HCT116 (cell line): ENCODE measurements around the gene PLEKHO1.

Source experiments
- CEBPB ChIP-seq: IDR thresholded peaks from 2 replicates; pipeline ENCODE4 v1.6.1; 2012; ENCODE audit warnings: low read depth
- EGR1 ChIP-seq: IDR thresholded peaks from 2 replicates; pipeline ENCODE4 v1.6.1; 2012; ENCODE audit warnings: low read depth
- JUND ChIP-seq: IDR thresholded peaks from 2 replicates; pipeline ENCODE4 v1.6.1; 2012
- POLR2A ChIP-seq: IDR thresholded peaks from 2 replicates; pipeline ENCODE4 v1.7.0; 2011; ENCODE audit warnings: borderline replicate concordance; ENCODE audit not compliant: insufficient read depth, insufficient read length; ENCODE audit errors: extremely low read depth
- POLR2AphosphoS5 ChIP-seq: IDR thresholded peaks from 2 replicates; pipeline ENCODE4 v1.6.1; 2011; ENCODE audit warnings: mild to moderate bottlenecking, low read depth, low read length, moderate library complexity
- TCF7L2 ChIP-seq: IDR thresholded peaks from 2 replicates; pipeline ENCODE4 v1.7.0; 2011; ENCODE audit warnings: borderline replicate concordance, inconsistent platforms; ENCODE audit not compliant: insufficient read depth, insufficient read length; ENCODE audit errors: extremely low read depth
- TF ChIP-seq, protein P1 (sequence below): IDR thresholded peaks from 2 replicates; pipeline ENCODE4 v1.6.1; 2012
- TF ChIP-seq, protein P2 (sequence below): IDR thresholded peaks from 2 replicates; pipeline ENCODE4 v1.6.1; 2012; ENCODE audit warnings: low read depth
- TF ChIP-seq, protein P3 (sequence below), 3 experiments: fragments of 200-600 bp in 1 of 3; sonication (generic) in 1 of 3; IDR thresholded peaks in 2 of 3; conservative IDR thresholded peaks in 1 of 3; 2 replicates each; pipeline ENCODE4 v1.5.1; 2012 to 2017; ENCODE audit warnings: low read depth in 2 of 3, low read length in 2 of 3, antibody characterized with exemption in 1 of 3, borderline replicate concordance in 1 of 3, control low read depth in 1 of 3, mild to moderate bottlenecking in 1 of 3, mixed read lengths in 1 of 3, mixed run types in 1 of 3, moderate library complexity in 1 of 3; ENCODE audit not compliant: insufficient read depth in 1 of 3

DNA sequence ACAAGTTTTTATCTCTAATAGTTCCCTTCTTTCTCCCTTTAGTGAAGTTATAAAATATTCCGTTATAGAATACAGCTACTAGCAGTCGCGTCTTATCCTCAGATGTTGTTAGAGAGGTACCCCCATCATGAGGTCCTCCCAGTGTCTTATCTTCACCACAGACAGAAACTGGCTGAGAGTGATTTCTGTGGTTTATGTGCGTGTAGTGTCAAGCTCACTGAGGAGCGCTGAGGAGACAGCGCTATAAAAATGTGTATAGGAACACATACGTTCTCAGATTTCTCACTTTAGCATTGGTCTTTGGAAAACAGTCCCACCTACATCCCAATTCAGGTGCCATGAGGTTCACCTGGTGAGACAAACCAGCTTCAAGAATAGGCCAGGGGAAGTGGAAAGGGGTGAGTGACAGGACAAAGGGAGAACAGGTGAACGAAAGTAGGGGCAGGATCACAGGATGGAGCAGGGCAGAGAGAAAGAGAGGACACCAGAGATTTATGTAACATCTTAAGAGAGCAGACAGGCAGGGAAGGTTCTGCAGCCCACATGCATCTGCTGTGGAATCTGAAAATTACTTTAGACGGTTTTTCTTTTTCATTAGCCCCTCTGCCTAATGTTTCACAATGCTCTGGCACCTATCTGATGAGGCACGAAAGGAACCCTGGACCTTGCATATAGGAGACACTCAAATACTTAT lies 2.7 kb upstream of the PLEKHO1 start:
- TF ChIP-seq CEBPB = no peak
- no peak for TF ChIP-seq POLR2A
- TF ChIP-seq, protein P1, sequence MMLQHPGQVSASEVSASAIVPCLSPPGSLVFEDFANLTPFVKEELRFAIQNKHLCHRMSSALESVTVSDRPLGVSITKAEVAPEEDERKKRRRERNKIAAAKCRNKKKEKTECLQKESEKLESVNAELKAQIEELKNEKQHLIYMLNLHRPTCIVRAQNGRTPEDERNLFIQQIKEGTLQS = no peak
- no peak for TF ChIP-seq JUND
- no peak for TF ChIP-seq EGR1
- TF ChIP-seq, protein P2, sequence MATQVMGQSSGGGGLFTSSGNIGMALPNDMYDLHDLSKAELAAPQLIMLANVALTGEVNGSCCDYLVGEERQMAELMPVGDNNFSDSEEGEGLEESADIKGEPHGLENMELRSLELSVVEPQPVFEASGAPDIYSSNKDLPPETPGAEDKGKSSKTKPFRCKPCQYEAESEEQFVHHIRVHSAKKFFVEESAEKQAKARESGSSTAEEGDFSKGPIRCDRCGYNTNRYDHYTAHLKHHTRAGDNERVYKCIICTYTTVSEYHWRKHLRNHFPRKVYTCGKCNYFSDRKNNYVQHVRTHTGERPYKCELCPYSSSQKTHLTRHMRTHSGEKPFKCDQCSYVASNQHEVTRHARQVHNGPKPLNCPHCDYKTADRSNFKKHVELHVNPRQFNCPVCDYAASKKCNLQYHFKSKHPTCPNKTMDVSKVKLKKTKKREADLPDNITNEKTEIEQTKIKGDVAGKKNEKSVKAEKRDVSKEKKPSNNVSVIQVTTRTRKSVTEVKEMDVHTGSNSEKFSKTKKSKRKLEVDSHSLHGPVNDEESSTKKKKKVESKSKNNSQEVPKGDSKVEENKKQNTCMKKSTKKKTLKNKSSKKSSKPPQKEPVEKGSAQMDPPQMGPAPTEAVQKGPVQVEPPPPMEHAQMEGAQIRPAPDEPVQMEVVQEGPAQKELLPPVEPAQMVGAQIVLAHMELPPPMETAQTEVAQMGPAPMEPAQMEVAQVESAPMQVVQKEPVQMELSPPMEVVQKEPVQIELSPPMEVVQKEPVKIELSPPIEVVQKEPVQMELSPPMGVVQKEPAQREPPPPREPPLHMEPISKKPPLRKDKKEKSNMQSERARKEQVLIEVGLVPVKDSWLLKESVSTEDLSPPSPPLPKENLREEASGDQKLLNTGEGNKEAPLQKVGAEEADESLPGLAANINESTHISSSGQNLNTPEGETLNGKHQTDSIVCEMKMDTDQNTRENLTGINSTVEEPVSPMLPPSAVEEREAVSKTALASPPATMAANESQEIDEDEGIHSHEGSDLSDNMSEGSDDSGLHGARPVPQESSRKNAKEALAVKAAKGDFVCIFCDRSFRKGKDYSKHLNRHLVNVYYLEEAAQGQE = no peak
- TF ChIP-seq TCF7L2 = no peak
- TF ChIP-seq, protein P3, sequence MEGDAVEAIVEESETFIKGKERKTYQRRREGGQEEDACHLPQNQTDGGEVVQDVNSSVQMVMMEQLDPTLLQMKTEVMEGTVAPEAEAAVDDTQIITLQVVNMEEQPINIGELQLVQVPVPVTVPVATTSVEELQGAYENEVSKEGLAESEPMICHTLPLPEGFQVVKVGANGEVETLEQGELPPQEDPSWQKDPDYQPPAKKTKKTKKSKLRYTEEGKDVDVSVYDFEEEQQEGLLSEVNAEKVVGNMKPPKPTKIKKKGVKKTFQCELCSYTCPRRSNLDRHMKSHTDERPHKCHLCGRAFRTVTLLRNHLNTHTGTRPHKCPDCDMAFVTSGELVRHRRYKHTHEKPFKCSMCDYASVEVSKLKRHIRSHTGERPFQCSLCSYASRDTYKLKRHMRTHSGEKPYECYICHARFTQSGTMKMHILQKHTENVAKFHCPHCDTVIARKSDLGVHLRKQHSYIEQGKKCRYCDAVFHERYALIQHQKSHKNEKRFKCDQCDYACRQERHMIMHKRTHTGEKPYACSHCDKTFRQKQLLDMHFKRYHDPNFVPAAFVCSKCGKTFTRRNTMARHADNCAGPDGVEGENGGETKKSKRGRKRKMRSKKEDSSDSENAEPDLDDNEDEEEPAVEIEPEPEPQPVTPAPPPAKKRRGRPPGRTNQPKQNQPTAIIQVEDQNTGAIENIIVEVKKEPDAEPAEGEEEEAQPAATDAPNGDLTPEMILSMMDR (IDR thresholded peaks at IDR 0.05 in 2 of 3, conservative IDR thresholded peaks at IDR 0.05 in 1 of 3; ENCODE audit: borderline replicate concordance in 1 of 3, insufficient read depth in 1 of 3, low read depth in 2 of 3, low read length in 2 of 3) = no peak
- TF ChIP-seq POLR2AphosphoS5 = no peak
